Skeletal muscle satellite cell (primary cell): ENCODE results near the gene XYLT1.

Experiments used
- H3K27me3 ChIP-seq: 2 replicates; pipeline ENCODE4 v1.7.0; 2013; ENCODE audit warnings: low read length; ENCODE audit not compliant: control insufficient read depth, insufficient read depth
- H3K36me3 ChIP-seq: 2 replicates; pipeline ENCODE4 v1.7.0; 2013; ENCODE audit warnings: mild to moderate bottlenecking, control low read depth, low read length; ENCODE audit not compliant: insufficient read depth
- H3K4me1 ChIP-seq: 2 replicates; pipeline ENCODE4 v1.7.0; 2013; ENCODE audit warnings: low read length; ENCODE audit not compliant: control insufficient read depth, insufficient read depth
- H3K4me2 ChIP-seq: 2 replicates; pipeline ENCODE4 v1.7.0; 2013; ENCODE audit warnings: mild to moderate bottlenecking, low read length
- H3K4me3 ChIP-seq: 2 replicates; pipeline ENCODE4 v1.7.0; 2013; ENCODE audit warnings: low read length
- H3K9ac ChIP-seq: 2 replicates; pipeline ENCODE4 v1.7.0; 2013; ENCODE audit warnings: mild to moderate bottlenecking, low read depth, low read length, moderate library complexity
- H3K9me3 ChIP-seq: replicated peaks from 2 replicates; pipeline ENCODE4 v1.7.0; 2013; ENCODE audit warnings: mild to moderate bottlenecking, control low read depth, low read length

The XYLT1 gene

DNA sequence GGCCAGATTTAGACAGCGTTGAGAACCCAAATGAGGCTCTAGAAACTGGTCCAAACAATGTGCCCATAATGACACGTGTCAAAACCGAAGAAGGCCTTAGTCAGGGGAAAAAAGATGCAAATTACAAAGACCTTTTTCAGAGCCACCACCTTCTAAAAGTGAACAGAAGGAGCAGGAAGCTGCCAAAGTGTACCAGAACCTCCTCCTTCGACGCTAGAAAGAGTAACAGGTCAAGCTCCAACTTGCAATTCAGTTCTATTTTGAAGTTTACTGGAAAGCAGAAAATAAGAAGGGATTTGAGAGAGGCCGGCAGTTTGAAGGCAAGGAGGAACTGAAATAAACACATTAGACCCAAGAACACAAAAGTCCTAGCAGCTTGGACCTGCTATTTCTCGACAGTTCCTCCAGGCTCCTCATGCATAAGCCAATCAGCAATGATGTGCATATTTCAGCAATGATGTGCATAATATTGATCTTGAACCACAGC, 61.8 kb downstream of the XYLT1 start:
- no peak overlapping the region for H3K4me2 ChIP-seq
- no peaks in the 10 kb centered on the region for H3K9me3 ChIP-seq
- H3K9ac ChIP-seq: no peak overlapping the region
- no peaks in the 10 kb centered on the region for H3K27me3 ChIP-seq
- H3K4me1 ChIP-seq: peaks cover 29% of the 10 kb centered on the region
- H3K36me3 ChIP-seq: no peaks in the 10 kb centered on the region
- no peak overlapping the region for H3K4me3 ChIP-seq

DNA sequence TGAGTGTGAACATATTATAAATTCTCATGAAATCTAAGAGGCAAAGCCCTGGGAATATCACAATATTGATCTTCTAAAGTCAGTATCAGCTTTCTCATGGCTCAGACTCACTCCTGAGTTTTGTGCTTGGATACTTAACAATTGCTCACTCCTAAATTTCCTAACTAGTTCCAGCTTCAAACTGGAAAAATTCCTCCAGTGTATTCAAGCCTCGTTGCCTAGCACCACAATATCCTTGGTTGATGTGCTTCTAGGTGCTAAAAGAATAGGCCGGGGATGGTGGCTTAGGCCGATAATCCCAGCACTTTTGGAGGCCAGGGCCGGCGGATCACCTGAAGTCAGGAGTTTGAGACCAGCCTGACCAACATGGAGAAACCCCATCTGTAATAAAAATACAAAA, 62.5 kb downstream of the XYLT1 start:
- H3K9ac ChIP-seq: no peak overlapping the region
- no peaks in the 10 kb centered on the region for H3K36me3 ChIP-seq
- H3K4me3 ChIP-seq: no peak overlapping the region
- H3K4me2 ChIP-seq: no peak overlapping the region
- H3K9me3 ChIP-seq: no peaks in the 10 kb centered on the region
- H3K4me1 ChIP-seq: peaks cover 30% of the 10 kb centered on the region
- H3K27me3 ChIP-seq: no peaks in the 10 kb centered on the region

DNA sequence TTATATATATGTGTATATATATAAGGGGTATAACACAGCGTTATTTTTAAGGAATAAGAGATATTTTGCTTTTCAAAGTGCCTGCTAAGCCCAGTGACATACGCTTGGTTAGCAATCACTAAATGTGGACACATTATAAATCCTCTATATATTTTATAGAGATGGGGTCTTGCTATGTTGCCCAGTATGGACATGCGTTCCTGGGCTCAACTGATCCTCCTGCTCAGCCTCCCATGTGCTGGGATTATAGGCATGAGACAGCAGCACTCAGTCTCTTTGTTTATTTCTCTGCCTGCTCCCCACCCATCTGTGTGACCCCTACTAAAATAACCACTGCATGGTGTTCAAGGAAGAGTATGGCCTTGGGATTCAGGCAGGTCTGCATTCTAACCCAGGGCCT, 63.4 kb downstream of the XYLT1 start:
- Histone ChIP-seq H3K4me2 (no peak overlapping the region), H3K4me3 (no peak overlapping the region), H3K36me3 (no peaks in the 10 kb centered on the region), H3K9ac (no peak overlapping the region), H3K27me3 (no peaks in the 10 kb centered on the region), H3K4me1 (peaks cover 30% of the 10 kb centered on the region), H3K9me3 (no peaks in the 10 kb centered on the region)

DNA sequence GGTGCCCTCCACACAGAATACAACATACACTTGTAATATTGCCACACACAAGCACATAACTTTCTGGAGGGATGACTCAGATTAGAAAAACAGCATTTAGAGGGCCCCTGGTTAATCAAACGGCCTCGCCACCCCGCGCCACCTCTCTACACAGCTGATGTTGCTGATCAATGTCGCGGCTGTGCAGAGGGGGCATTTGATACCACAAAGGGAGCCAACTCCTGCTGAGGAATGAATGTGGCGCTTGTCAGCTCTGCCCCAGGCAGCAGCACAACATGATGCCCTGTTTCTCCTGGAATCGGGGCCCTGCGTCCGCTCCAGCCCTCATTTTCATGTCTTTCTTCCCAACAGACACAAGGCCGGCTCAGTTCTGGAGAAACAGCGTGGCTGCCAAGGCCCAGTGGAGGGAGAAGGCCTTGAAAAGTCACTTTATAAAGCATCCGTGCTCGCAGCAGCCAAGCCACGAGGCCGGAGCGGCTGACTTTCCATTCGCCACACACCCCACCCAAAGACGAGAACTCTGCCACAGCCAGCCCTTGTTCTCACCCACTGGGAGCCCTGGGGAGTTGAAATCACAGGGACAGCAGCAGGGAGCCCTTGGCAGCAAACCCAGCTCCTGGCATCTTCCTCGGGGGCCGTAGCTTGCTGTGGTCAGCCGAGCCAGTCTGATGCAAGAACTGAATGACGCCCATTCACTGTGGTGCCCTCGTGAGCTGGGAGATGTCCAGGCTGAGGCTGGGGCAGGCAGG, 65.6 kb downstream of the XYLT1 start:
- Histone ChIP-seq H3K27me3 (no peaks in the 10 kb centered on the region), H3K9me3 (no peaks in the 10 kb centered on the region), H3K4me2 (peak overlapping the region; percentile 80), H3K4me3 (peak overlapping the region; percentile 51), H3K4me1 (peaks cover 30% of the 10 kb centered on the region), H3K36me3 (no peaks in the 10 kb centered on the region), H3K9ac (peak overlapping the region; percentile 84)

DNA sequence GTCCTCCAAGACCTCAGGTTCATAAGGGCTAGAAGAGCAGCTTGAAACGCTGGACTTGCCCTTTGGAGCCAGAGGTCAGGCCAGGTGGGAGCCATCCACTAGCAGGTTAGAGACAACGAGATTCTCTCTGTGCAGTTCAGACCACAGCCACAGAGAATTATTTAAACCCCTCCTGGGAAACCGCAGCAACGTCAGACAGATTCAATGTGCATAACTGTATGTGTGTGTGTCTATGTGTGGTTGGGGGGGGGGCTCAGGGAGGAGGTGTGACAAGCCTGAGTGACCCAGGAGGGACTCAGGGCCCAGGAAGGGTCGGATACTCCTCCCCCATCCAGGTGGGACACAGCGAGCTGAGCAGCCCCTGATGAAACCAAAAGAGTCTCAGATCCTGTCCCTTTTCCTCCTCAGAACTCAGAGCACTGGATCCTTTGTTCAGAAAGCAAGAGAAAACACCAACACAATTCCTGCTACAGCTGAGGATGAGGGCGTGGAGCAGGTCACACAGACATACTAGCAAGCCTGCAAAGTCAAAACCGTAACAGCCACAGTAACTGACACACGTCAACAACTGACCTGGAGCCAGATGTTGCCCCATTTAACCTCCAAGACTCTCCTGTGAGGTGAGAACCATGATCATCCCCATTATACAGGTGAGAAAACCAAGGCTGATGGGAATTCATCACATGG, 66.8 kb downstream of the XYLT1 start:
- peaks cover 30% of the 10 kb centered on the region for H3K4me1 ChIP-seq
- H3K9me3 ChIP-seq: no peaks in the 10 kb centered on the region
- peaks cover 2% of the 10 kb centered on the region for H3K36me3 ChIP-seq
- no peak overlapping the region for H3K9ac ChIP-seq
- H3K4me2 ChIP-seq: no peak overlapping the region
- H3K27me3 ChIP-seq: no peaks in the 10 kb centered on the region
- no peak overlapping the region for H3K4me3 ChIP-seq

DNA sequence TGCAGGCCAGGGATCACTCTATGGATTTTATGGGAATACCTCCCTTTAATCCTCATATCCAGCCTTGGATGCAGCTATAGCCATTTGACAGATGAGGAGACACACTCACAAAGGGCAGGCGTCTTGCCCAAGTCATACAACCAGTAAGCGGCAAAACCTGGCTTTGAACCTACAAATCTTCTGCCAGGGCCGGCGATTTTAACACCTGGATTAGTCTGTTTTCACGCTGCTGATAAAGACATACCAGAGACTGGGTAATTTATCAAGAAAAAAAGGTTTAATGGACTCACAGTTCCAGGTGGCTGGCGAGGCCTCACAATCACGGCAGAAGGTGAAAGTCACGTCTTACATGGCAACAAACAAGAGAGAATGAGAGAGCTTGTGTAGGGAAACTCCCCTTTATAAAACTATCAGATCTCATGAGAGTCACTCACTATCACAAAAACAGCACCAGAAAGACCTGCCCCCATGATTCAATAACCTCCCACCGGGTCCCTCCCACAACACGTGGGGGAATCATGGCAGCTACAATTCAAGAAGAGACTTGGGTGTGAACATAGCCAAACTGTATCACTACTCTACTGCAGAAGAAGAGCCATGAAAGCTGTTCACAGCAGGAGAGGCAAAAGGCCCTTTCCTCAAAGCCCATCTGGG, 67.5 kb downstream of the XYLT1 start:
- H3K9me3 ChIP-seq: no peaks in the 10 kb centered on the region
- no peak overlapping the region for H3K9ac ChIP-seq
- H3K27me3 ChIP-seq: no peaks in the 10 kb centered on the region
- H3K4me2 ChIP-seq: no peak overlapping the region
- H3K36me3 ChIP-seq: peaks cover 3% of the 10 kb centered on the region
- no peak overlapping the region for H3K4me3 ChIP-seq
- H3K4me1 ChIP-seq: peaks cover 30% of the 10 kb centered on the region

DNA sequence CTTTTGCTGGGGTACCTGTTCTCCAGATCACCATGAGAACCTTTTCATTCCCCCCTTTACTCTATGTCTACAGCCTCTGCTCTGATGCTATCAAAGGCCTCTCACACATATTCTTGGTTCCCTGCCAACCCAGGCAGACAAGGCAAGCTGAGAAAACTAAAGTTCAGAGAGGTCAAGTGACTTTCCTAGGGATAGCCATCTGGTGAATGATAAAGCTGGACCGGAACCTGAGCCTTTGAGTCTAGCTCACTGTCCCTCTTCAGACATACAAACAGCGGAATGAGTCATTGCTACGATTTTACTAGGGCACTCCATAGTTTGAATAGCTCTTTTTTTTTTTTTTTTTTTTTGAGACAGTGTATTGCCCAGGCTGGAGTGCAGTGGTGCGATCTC, 73.3 kb downstream of the XYLT1 start:
- peaks cover 15% of the 10 kb centered on the region for H3K4me1 ChIP-seq
- peaks cover 3% of the 10 kb centered on the region for H3K36me3 ChIP-seq
- H3K27me3 ChIP-seq: no peaks in the 10 kb centered on the region
- no peaks in the 10 kb centered on the region for H3K9me3 ChIP-seq
- H3K4me2 ChIP-seq: no peak overlapping the region
- no peak overlapping the region for H3K9ac ChIP-seq
- no peak overlapping the region for H3K4me3 ChIP-seq

DNA sequence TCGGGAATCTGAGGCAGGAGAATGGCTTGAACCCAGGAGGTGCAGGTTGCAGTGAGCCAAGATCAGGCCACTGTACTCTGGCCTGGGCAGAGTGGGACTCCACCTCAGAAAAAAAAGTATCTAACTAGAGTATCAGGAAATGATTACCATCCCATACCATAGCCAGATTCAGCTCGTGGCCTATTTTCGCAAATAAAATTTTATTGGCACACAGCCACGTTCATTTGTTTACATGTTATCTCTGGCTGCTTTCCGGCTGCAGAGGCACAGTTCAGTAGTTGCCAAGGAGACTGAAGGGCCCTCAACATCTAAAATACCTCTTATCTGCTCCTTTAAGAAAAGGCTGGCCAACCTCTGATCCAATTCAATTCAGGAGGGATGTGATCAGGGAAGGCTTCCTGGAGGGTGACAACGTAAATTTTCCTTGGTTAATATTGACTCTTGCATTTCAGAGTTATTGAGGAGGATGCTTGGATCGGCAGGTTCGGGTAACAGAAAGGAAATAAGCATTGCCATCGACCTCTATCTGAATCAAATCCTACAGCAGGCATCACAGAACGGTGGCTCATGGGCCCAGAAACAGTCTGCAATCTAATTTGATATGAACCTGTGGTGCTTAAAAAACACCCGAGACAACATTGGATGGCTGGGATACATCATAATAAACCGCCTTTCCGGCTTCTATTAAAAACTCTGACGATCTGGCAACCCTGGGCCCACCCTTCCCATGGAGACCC, 73.8 kb downstream of the XYLT1 start:
- Histone ChIP-seq H3K4me2 (no peak overlapping the region), H3K9me3 (no peaks in the 10 kb centered on the region), H3K4me1 (peaks cover 15% of the 10 kb centered on the region), H3K36me3 (peaks cover 3% of the 10 kb centered on the region), H3K4me3 (no peak overlapping the region), H3K9ac (no peak overlapping the region), H3K27me3 (no peaks in the 10 kb centered on the region)

DNA sequence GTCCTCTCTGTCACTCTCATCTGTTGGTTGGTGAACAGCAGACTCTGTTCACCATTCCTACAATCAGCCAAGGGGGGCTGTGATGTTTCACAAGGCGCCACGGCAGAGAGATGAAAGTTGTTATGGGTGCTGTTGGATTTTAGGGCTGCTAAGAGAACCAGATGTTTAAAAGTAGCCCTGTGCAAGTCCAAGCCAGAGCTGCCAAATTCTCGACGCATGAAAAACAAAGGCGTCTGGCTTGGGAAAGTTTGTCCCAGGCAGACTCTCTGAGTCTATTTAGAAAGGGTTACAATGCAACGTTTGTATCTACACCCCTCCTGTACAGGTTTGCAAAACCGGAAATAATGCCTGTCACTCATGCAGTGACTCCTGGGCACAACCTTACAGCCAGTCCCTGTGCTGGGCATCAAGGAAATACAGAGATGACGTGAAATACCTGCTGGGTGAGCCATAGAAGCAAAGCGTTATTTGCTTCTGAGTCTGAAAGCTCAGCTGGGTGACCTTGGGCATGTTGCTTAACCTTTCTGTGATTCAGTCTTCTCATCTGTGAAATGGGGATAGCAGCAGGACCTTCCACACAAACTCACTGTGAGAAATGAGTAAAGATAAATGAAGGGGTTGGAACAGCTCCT, 74.8 kb downstream of the XYLT1 start:
- H3K9ac ChIP-seq: no peak overlapping the region
- H3K4me1 ChIP-seq: peaks cover 15% of the 10 kb centered on the region
- H3K4me2 ChIP-seq: no peak overlapping the region
- H3K27me3 ChIP-seq: no peaks in the 10 kb centered on the region
- H3K9me3 ChIP-seq: no peaks in the 10 kb centered on the region
- H3K36me3 ChIP-seq: peaks cover 3% of the 10 kb centered on the region
- H3K4me3 ChIP-seq: no peak overlapping the region

DNA sequence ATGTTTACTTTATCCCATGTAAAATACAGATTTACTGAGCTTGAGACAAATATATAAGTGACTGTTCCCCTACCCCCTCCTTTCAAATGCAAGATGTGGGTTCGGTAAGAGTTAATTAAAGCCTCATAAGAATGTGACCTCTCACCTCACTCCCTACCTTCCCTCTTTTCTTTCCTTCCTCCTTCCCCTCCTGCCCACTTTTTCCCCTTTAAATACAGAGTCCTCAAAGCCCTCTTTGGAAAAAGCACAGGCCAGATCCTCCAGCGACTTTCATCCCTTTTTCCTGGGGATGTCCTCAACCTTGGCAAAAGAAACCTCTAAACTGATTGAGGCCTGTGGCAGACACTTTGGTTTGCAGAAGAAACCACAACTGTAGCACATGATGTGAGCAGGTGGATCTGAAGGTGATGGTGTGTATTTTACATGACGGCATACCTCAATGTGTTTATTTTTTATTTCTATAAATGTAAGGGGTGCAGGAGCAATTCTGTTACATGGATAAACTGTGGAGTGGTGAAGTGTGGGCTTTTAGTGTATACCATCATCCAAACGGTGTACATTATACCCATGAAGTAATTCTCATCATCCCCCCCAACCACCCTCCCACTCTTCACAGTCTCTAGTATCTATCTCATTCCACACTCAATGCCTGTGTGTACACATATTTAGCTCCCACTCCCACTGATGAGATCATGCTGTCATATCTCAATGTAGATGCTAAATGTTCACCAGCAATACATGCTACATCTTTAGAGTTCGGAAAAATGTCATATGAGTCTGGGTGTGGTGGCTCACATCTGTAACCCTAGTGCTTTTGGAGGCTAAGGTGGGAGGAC, 77.7 kb downstream of the XYLT1 start:
- Histone ChIP-seq H3K4me1 (peaks cover 13% of the 10 kb centered on the region), H3K27me3 (no peaks in the 10 kb centered on the region), H3K4me2 (no peak overlapping the region), H3K4me3 (no peak overlapping the region), H3K36me3 (no peaks in the 10 kb centered on the region), H3K9me3 (no peaks in the 10 kb centered on the region), H3K9ac (no peak overlapping the region)
